Measurements from ENCODE around the gene PCID2. TPM values are rescaled to one million over a fixed set of nuclear protein-coding genes. Genes with fewer than 3 reads are reported as not detected.

PCID2 gene
- total RNA-seq, 1 experiment from 2014 or later: 114 TPM

DNA sequence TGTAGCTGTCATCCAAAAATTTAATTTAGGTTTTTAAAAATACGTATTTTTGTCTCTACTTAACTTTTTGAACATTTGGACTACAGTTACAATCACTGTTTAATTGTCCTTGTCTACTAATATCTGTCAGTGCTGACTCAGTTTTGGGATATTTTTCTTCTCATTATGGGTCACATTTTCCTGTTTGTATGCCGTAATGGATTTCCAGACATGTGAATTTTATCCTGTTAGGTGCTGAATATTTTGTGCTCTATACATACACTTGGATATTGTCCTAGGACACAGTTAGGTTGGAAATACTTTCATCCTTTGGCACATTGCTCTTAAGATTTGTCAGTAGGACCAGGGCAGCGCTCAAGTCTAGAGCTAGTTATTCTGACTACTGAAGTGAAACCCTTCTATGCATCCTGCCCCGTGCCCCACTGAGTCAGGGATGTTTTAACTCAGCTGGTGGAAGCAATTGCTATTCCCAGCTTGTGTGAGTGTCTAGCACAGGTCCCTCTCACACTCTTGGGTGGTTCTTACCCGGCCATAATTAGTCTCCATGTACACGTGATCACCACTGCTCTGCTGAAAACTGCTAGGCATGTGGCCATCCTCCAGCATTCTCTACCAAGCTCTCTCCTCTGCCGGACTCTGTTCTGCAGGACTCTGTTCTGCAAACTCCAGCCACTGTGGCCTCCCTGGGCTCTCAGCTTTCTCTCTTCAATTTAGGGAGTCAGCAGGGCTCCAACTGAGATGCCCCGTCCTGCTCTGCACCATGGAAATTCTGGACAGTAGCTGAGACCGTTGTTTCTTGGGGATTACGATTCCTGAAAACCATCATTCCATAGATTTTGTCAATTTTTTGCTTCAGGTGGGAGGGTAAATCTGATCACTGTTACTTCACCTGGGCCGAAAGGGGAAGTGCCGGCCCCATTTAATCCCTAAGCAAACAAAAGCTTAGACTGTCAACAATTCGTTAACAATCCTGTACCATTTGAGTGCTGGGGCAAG is 38.9 kb downstream of the PCID2 start:
- H3K9ac ChIP-seq (ENCODE audit: low read length): no peak overlapping the region
- H3K36me3 ChIP-seq (ENCODE audit: insufficient read depth, low read length): peaks cover 17% of the 10 kb centered on the region
- H3K27me3 ChIP-seq (ENCODE audit: low read length): no peaks in the 10 kb centered on the region
- no peak overlapping the region for H3K27ac ChIP-seq (ENCODE audit: low read length)
- no peak overlapping the region for H3K4me3 ChIP-seq (ENCODE audit: low read length)
- no peaks in the 10 kb centered on the region for H3K9me2 ChIP-seq (replicated peaks; ENCODE audit: insufficient read depth, low read length)
- no peaks in the 10 kb centered on the region for H4K20me1 ChIP-seq (ENCODE audit: insufficient read depth, low read depth, low read length)
- no peaks in the 10 kb centered on the region for H3K4me1 ChIP-seq (ENCODE audit: low read length)
- DNase-seq: no peak
- no peak overlapping the region for H2AFZ ChIP-seq (ENCODE audit: low read length)
- H3K9me3 ChIP-seq (ENCODE audit: low read length): no peaks in the 10 kb centered on the region
- no peak overlapping the region for H3K4me2 ChIP-seq (ENCODE audit: low read depth, low read length, poor library complexity, severe bottlenecking)
- H3K79me2 ChIP-seq (ENCODE audit: low read length): no peaks in the 10 kb centered on the region

- no peak overlapping the region for H3K4me3 ChIP-seq (ENCODE audit: low read length)
- DNase-seq: no peak
- no peaks in the 10 kb centered on the region for H3K9me3 ChIP-seq (ENCODE audit: low read length)
- H3K36me3 ChIP-seq (ENCODE audit: insufficient read depth, low read length): peaks cover 17% of the 10 kb centered on the region
- no peak overlapping the region for H3K4me2 ChIP-seq (ENCODE audit: low read depth, low read length, poor library complexity, severe bottlenecking)
- H3K9ac ChIP-seq (ENCODE audit: low read length): no peak overlapping the region
- no peaks in the 10 kb centered on the region for H4K20me1 ChIP-seq (ENCODE audit: insufficient read depth, low read depth, low read length)
- H3K9me2 ChIP-seq (replicated peaks; ENCODE audit: insufficient read depth, low read length): no peaks in the 10 kb centered on the region
- H3K79me2 ChIP-seq (ENCODE audit: low read length): no peaks in the 10 kb centered on the region
- H2AFZ ChIP-seq (ENCODE audit: low read length): no peak overlapping the region
- peaks cover 2% of the 10 kb centered on the region for H3K4me1 ChIP-seq (ENCODE audit: low read length)
- no peaks in the 10 kb centered on the region for H3K27me3 ChIP-seq (ENCODE audit: low read length)
- no peak overlapping the region for H3K27ac ChIP-seq (ENCODE audit: low read length)
Observed at GRCh38 chr13:113168211-113168610, 40.3 kb downstream of the PCID2 start.

- no peak overlapping the region for H3K4me2 ChIP-seq (ENCODE audit: low read depth, low read length, poor library complexity, severe bottlenecking)
- no peak for DNase-seq
- H3K9me2 ChIP-seq (replicated peaks; ENCODE audit: insufficient read depth, low read length): no peaks in the 10 kb centered on the region
- H3K4me3 ChIP-seq (ENCODE audit: low read length): no peak overlapping the region
- no peaks in the 10 kb centered on the region for H3K79me2 ChIP-seq (ENCODE audit: low read length)
- peaks cover 17% of the 10 kb centered on the region for H3K36me3 ChIP-seq (ENCODE audit: insufficient read depth, low read length)
- no peak overlapping the region for H2AFZ ChIP-seq (ENCODE audit: low read length)
- no peak overlapping the region for H3K27ac ChIP-seq (ENCODE audit: low read length)
- H3K9ac ChIP-seq (ENCODE audit: low read length): no peak overlapping the region
- H3K27me3 ChIP-seq (ENCODE audit: low read length): no peaks in the 10 kb centered on the region
- H3K9me3 ChIP-seq (ENCODE audit: low read length): no peaks in the 10 kb centered on the region
- no peaks in the 10 kb centered on the region for H4K20me1 ChIP-seq (ENCODE audit: insufficient read depth, low read depth, low read length)
- H3K4me1 ChIP-seq (ENCODE audit: low read length): peaks cover 8% of the 10 kb centered on the region
Observed at GRCh38 chr13:113167575-113167974, 40.9 kb downstream of the PCID2 start.

GRCh38 chr13:113167155-113167554 is 41.3 kb downstream of the PCID2 start:
- DNase-seq: no peak
- H3K27ac ChIP-seq (ENCODE audit: low read length): no peak overlapping the region
- H3K79me2 ChIP-seq (ENCODE audit: low read length): no peaks in the 10 kb centered on the region
- H3K4me1 ChIP-seq (ENCODE audit: low read length): peaks cover 8% of the 10 kb centered on the region
- no peak overlapping the region for H3K4me3 ChIP-seq (ENCODE audit: low read length)
- H3K27me3 ChIP-seq (ENCODE audit: low read length): no peaks in the 10 kb centered on the region
- no peaks in the 10 kb centered on the region for H4K20me1 ChIP-seq (ENCODE audit: insufficient read depth, low read depth, low read length)
- peaks cover 17% of the 10 kb centered on the region for H3K36me3 ChIP-seq (ENCODE audit: insufficient read depth, low read length)
- H3K9ac ChIP-seq (ENCODE audit: low read length): no peak overlapping the region
- H3K9me3 ChIP-seq (ENCODE audit: low read length): no peaks in the 10 kb centered on the region
- no peaks in the 10 kb centered on the region for H3K9me2 ChIP-seq (replicated peaks; ENCODE audit: insufficient read depth, low read length)
- H2AFZ ChIP-seq (ENCODE audit: low read length): no peak overlapping the region
- no peak overlapping the region for H3K4me2 ChIP-seq (ENCODE audit: low read depth, low read length, poor library complexity, severe bottlenecking)

DNA sequence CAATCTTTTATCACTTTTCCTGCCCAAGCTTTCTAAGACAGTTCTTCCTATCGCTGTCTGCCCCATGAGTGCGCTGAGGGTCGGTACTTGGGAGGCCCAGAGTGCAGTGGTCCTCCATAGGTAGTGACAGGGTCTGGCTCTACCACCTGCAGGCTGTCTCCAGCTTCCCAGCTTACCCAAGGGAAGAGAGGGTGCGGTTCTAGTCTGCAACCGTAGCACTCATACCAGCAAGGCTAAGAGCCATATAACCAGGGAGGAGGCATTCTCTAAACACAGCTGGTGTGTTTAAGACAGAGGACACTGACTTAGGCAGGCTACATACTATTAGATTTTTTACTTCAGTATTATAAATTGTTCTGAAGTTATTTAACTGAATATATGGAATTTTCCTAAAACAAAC is 41.8 kb downstream of the PCID2 start:
- Histone ChIP-seq H3K9ac (ENCODE audit: low read length) (no peak overlapping the region), H4K20me1 (ENCODE audit: insufficient read depth, low read depth, low read length) (no peaks in the 10 kb centered on the region), H3K79me2 (ENCODE audit: low read length) (no peaks in the 10 kb centered on the region), H3K27me3 (ENCODE audit: low read length) (no peaks in the 10 kb centered on the region), H3K9me3 (ENCODE audit: low read length) (no peaks in the 10 kb centered on the region), H3K4me1 (ENCODE audit: low read length) (peaks cover 8% of the 10 kb centered on the region), H2AFZ (ENCODE audit: low read length) (no peak overlapping the region), H3K27ac (ENCODE audit: low read length) (no peak overlapping the region), H3K9me2 (replicated peaks; ENCODE audit: insufficient read depth, low read length) (no peaks in the 10 kb centered on the region), H3K36me3 (ENCODE audit: insufficient read depth, low read length) (peaks cover 17% of the 10 kb centered on the region), H3K4me3 (ENCODE audit: low read length) (no peak overlapping the region), H3K4me2 (ENCODE audit: low read depth, low read length, poor library complexity, severe bottlenecking) (no peak overlapping the region)
- DNase-seq: no peak

GRCh38 chr13:113166266-113166665 is 42.2 kb downstream of the PCID2 start:
- no peak for DNase-seq
- no peaks in the 10 kb centered on the region for H3K27me3 ChIP-seq (ENCODE audit: low read length)
- H3K9me2 ChIP-seq (replicated peaks; ENCODE audit: insufficient read depth, low read length): no peaks in the 10 kb centered on the region
- H3K36me3 ChIP-seq (ENCODE audit: insufficient read depth, low read length): peaks cover 17% of the 10 kb centered on the region
- H3K79me2 ChIP-seq (ENCODE audit: low read length): no peaks in the 10 kb centered on the region
- no peak overlapping the region for H3K27ac ChIP-seq (ENCODE audit: low read length)
- H3K4me1 ChIP-seq (ENCODE audit: low read length): peaks cover 8% of the 10 kb centered on the region
- no peak overlapping the region for H3K4me3 ChIP-seq (ENCODE audit: low read length)
- H3K9ac ChIP-seq (ENCODE audit: low read length): no peak overlapping the region
- H2AFZ ChIP-seq (ENCODE audit: low read length): no peak overlapping the region
- H3K4me2 ChIP-seq (ENCODE audit: low read depth, low read length, poor library complexity, severe bottlenecking): no peak overlapping the region
- no peaks in the 10 kb centered on the region for H4K20me1 ChIP-seq (ENCODE audit: insufficient read depth, low read depth, low read length)
- no peaks in the 10 kb centered on the region for H3K9me3 ChIP-seq (ENCODE audit: low read length)

GRCh38 chr13:113164492-113164891 is 44.0 kb downstream of the PCID2 start:
- H3K27ac ChIP-seq (ENCODE audit: low read length): no peak overlapping the region
- H3K9me2 ChIP-seq (replicated peaks; ENCODE audit: insufficient read depth, low read length): no peaks in the 10 kb centered on the region
- H3K9me3 ChIP-seq (ENCODE audit: low read length): no peaks in the 10 kb centered on the region
- H4K20me1 ChIP-seq (ENCODE audit: insufficient read depth, low read depth, low read length): no peaks in the 10 kb centered on the region
- no peak overlapping the region for H3K9ac ChIP-seq (ENCODE audit: low read length)
- no peak overlapping the region for H3K4me2 ChIP-seq (ENCODE audit: low read depth, low read length, poor library complexity, severe bottlenecking)
- no peak for DNase-seq
- peaks cover 8% of the 10 kb centered on the region for H3K4me1 ChIP-seq (ENCODE audit: low read length)
- no peaks in the 10 kb centered on the region for H3K79me2 ChIP-seq (ENCODE audit: low read length)
- H3K27me3 ChIP-seq (ENCODE audit: low read length): no peaks in the 10 kb centered on the region
- H3K4me3 ChIP-seq (ENCODE audit: low read length): no peak overlapping the region
- no peak overlapping the region for H2AFZ ChIP-seq (ENCODE audit: low read length)
- H3K36me3 ChIP-seq (ENCODE audit: insufficient read depth, low read length): peaks cover 13% of the 10 kb centered on the region

- Histone ChIP-seq H3K9me2 (replicated peaks; ENCODE audit: insufficient read depth, low read length) (no peaks in the 10 kb centered on the region), H3K27me3 (ENCODE audit: low read length) (no peaks in the 10 kb centered on the region), H3K36me3 (ENCODE audit: insufficient read depth, low read length) (peaks cover 6% of the 10 kb centered on the region; the same call in 1 of the 2 replicates), H4K20me1 (ENCODE audit: insufficient read depth, low read depth, low read length) (no peaks in the 10 kb centered on the region), H3K4me3 (ENCODE audit: low read length) (no peak overlapping the region), H3K4me1 (ENCODE audit: low read length) (peaks cover 8% of the 10 kb centered on the region), H2AFZ (ENCODE audit: low read length) (no peak overlapping the region), H3K9me3 (ENCODE audit: low read length) (no peaks in the 10 kb centered on the region), H3K4me2 (ENCODE audit: low read depth, low read length, poor library complexity, severe bottlenecking) (no peak overlapping the region), H3K9ac (ENCODE audit: low read length) (no peak overlapping the region), H3K79me2 (ENCODE audit: low read length) (no peaks in the 10 kb centered on the region), H3K27ac (ENCODE audit: low read length) (no peak overlapping the region)
- DNase-seq: peak; percentile 56
Observed at GRCh38 chr13:113162783-113163685, 45.4 kb downstream of the PCID2 start.
